Skin of body (tissue), 2 donors: ENCODE measurements around the gene IPO8. TPM values are rescaled to one million over a fixed set of nuclear protein-coding genes. Genes with fewer than 3 reads are reported as not detected.
"Not testable (repeated sequence)": the region's sequence is repeated elsewhere in the genome, so short reads cannot be mapped to it uniquely, and the experiment has no call there.

ENCODE experiments used
- DNase-seq: peaks from one replicate; lab custom pipeline; 2025; lab: John Stamatoyannopoulos, UW
- total RNA-seq: library from RNA; depleted of rRNA; stranded (reverse); fragments of >200 nt; gene quantifications from one replicate; pipeline ENCODE4 v1.2.3, GENCODE V29; 2014

IPO8 gene
- total RNA-seq, 1 donor from 2014 or later, result 35.7 TPM

DNA sequence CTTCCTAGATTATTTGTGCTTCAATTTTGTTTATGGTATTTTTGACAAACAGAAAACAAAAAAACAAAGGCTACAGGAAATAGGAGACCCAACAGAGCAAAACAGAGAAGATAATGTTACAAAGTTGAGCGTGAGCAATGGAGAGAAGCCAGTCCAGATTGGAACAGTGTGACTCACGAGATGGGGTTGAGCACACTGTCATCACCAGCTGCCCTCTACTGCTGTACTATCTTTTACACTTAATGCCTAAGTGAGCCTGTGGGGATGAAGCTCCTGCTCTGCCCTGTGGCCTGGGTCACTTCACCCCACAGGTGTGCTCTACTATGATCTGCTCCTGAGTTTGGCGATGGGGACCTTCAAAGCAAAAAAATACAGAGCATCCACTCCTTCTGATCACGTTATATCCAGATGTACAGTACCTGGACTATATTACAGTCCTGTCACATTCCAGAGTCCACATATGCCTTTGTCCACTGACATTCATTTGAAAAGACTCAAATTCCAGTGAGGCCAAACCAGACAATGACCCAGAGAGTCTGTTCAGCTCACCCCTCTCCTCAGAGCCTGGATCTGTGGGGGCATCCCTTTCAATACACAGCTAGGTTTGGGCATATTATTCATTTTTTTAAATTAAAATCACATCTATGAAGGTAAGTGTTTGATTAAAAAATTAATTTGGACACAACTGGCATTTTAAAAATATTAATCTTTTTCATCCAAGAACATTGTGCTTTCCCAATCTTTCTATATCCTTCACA is 4.4 kb downstream of the IPO8 start:
- no peak for DNase-seq

DNA sequence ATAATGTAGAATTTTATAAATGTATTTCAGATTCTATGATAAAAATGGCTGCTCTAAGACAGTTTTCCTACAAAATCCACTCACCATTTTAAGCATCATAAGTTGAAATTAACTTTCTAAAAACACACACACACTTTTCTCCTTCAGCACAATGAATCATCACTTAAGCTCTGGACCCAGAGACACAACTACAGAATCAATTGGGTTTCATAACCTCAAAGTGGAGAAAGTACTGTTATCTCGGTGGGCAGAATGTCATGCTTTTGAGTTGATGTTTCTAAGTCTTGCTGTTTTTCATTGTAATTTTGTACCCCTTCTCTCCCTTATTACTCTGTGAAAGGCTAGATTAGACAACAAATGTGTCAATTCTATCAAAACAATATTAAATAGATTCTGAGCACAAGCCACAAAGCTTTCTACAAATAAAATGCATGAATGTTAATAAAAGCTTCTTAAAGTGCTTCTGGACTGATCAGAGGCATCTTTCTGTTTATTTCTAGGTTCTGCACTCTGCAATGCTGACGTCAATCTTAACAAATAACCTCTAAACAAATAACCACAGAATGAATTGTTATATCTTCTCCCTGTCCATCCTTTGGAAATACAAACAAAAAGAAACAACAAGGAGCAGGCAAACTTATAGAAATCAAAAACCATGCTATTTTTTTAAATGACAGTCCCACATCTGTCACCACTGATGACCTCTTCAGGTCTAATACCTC is 8.2 kb downstream of the IPO8 start:
- no peak for DNase-seq

DNA sequence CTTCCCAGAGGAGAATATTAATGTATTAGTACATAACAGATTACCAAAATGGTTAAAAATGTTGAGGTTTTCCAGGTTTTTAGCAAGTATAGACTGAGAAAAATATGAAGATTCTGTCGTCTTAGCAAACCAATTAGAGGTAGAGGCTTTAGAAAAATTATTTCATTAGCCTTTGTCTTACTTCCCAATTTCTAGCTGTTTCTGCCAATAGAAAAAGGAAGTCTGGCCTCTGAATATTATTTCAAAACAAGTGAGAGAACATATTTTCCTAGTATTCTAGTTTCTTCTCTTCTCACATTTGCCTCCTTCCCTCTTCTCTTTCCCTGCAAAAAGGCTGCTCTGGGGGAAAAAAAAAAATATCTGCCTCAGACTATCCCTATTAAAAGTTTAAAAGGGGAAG is 16.4 kb downstream of the IPO8 start:
- DNase-seq, result no peak

DNA sequence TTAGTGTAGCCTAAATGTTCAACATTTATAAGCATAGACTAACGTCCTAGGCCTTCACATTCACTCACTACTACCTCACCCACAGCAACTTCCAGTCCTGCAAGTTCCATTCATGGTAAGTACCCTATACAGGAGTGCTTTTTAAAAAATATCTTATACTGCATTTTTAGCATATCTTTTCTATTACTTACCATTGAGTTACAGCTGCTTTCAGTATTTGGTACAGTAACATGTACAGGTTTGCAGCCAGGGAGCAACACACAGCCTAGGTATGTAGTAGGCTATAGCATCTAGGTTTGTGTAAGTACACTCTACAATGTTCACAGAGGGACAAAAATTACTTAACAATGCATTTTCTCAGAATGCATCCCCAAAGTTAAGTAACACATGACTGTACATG is 17.4 kb downstream of the IPO8 start:
- no peak for DNase-seq

DNA sequence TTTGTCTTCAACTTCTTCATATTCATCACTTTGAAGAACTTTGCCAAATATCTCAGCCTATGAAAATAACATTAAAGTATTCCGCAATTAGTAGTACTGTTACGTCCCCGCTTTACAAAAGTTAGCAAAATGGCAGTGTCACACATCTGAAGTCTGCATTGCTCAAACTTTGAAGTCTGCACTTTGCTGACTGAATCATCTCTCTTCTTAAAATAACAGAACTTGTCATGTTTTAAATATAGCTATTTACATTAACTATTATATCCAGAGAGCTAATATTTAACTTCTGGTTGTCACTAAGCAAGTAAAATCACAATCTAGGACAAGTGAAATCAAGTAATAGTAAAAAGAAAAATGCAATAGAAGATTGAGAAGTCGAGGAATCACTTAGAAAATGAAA is 34.5 kb downstream of the IPO8 start:
- no peak for DNase-seq

DNA sequence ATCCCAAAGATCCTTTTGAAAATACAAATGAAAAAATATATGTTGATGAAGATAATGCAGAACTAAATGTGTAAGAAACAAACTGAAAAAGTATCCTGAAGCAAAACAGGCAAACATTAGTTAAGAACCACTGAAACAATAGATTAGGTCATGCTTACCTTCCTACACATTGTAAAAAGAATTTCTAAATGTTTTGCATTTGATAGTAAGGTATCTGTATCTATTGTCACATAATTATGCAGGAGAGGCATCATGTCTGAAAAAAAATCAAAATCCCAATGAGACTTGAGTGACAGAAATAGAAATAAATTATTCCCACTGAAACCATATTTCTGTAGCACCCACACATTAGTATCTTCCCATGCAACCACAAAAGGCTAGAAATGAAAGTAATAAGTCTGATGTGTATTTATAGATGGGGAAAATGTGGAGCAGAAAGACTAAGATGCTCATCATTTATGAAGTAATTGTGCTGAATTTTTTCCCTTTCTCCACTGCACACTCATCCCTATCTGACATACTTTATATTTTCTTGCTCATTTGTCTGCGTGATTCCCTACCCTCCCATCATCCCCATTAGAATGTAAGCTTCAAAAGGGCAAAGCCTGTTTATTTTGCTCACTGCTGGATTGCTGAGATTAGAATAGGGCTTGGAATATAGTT is 43.5 kb downstream of the IPO8 start:
- no peak for DNase-seq

DNA sequence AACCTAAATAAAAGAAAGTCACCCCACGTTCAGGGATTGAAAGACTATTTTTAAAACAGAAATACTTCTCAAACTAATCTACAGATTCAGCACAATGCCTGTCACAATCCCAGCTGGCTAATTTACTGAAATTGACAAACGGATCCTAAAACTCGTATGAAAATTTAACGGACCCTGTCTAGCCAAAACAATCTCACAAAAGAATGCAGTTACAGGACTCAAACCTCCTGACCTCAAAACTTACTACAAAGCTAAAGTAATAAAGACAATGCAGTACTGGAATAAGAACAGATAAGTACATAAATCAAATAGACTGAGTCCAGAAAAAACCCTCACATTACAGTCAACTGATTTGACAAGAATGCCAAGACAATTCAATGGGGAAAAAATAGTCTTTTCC is 48.8 kb downstream of the IPO8 start:
- no peak for DNase-seq

DNA sequence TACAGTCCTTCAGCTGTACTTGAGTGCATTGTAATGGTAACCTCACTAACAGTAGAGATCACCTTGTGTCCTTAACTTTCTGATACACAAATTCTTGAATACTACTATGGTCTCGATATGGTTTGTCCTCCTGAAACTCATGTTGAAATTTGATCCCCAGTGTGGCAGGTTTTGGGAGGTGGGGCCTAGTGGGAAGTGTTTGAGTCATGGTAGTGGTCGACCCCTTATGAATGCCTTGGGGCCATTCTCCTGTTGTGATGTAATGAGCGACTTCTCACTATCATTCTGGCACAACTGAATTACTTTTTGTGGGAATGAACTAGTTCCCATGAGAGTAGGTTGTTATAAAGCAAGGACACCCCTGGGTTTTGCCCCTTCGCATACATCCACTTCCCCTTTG is 52.3 kb downstream of the IPO8 start:
- DNase-seq, result no peak

DNA sequence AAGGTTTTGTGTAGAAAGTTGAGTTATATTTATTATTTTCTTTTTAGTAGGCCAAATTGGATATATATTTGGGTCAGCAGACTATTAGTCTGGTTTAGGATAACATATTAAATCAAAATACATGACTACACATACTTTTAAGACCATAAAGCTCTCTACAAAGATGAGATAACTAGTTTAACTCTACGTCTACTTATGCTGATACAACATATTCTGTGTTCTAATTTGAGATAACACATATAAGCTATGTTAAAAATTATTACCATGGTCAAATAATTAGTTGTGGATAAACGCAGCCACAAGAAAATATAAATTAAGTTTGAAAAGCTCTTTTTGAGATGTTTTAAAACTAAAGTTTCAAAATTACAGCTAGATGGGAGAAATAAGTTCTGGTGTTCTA is 55.3 kb downstream of the IPO8 start:
- DNase-seq, result no peak

DNA sequence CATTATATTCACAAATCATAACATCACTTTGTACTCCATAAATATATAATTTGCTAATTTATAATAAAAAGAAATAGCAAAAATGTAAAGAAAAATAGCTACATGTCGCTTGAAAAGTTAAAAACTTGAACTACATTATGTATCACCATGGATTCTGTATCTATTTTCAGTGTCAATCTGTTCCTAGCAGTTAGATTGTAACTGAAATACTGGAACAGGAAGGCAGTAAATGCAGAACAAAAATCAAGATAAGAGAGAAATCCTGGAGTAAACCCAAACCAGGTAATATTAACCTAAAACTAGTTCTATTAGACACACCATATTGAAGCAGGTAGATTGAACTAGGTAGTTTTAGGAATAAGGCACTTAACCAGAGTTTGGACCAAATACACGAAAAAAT is 60.3 kb downstream of the IPO8 start:
- DNase-seq, result no peak

DNA sequence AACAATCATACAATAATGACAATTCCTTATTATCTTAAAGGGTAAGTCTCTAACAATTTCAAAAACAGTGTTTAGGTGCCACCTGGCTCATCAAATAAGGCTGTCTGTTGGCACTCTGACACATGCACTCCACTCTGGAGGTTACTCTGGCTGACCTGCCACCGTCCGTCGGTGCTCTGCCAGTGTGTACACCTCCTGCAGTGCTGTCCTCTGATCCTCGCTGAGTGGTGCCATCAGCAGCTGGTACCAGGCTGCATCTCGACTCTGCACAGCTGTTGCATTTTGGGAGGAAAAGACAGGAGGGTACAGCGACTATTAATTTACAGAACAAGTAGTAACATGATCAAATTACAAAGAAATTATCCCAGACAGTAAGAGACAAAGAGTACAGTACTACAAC is 63.9 kb downstream of the IPO8 start:
- no peak for DNase-seq

DNA sequence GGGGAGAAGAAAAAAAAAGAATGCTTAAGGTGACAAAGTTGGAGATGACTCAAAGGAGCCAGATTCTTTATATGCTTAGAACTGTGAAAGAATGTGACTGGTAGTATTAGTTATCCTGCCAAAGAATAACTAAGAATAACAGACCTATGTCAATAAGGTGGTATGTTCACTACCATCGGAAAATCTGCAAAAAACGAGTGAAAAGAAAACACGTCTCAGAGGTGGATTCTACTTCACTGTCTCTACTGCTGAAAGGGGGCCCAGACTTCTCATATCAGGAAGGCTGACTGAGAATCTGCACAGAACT is 64.7 kb downstream of the IPO8 start:
- no peak for DNase-seq

DNA sequence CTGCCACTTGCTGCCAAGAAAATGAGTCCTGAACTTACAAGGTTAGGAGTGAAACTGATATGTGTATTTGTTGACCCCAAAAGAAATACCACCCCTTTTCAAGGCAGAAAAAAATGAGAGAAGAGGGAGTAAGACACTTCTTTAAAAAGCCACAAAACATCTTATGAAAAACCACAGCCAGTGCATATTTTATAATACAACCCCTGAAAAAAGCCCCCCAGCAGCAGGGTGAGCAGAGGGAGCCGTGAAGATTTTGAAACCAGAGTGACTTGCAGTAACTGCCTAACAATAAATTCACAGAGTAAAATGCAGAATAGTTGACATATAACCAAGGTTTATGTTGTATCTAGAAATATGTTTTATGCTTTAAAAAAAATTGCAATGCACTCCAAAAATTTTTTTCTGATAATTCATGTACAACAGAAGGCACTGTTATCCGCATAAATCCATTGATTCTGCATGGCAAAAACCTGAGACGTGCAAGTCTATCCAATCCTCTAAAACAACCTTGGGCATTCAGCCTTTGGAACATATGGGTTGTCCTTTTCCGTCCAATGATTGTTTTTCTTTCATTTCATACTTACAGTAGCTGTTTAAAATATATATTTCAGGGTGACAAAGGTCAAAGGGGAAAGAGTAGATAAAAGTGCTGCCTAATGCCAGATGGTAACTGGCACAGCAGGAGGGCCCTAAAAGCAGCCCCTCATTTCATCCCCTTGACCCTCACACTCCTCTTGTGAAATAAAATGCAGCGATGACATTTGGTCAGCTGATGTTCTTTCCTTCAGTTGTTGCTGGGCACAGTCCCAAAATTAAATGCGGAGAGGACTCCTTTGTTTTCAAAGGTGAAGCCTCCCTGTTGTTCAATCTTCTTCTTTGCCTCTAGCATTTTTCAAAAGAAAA is 65.3 kb downstream of the IPO8 start:
- no peak for DNase-seq

DNA sequence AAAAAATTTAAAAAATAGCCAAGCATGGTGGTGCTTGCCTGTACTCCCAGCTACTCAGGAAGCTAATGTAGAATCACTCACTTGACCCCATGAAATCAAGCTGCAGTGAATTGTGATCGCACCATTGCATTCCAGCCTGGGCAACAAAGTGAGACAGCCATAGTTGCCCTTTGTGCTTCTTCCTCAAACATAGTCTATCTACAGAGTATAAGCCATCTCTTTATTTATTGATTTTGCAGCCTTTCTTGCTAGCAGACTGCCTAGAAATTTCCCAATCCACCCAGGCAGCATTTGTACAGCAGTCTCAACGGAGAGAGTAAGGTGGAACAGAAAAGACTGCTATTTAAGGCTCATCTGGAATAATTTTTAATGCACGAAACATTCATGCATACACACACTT is 68.8 kb downstream of the IPO8 start:
- no peak for DNase-seq

DNA sequence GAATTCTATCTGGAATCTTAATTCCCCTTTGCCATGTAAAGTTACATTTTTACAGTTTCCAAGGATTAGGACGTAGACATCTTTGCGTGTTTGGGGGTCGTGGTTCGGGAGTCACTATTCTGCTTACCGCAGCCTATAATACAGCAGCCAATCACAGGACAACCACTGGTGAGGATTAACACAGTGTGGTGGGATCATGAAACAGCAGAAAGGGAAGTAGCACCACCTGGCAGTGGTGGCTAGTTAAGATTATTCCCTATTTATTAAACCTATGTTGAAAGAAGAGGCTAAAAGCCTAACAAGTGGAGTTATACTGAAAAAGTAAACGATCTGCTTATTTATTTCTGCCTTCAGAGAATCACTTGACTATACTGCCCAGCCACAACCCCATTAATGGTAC is 71.7 kb downstream of the IPO8 start:
- DNase-seq, result no peak

DNA sequence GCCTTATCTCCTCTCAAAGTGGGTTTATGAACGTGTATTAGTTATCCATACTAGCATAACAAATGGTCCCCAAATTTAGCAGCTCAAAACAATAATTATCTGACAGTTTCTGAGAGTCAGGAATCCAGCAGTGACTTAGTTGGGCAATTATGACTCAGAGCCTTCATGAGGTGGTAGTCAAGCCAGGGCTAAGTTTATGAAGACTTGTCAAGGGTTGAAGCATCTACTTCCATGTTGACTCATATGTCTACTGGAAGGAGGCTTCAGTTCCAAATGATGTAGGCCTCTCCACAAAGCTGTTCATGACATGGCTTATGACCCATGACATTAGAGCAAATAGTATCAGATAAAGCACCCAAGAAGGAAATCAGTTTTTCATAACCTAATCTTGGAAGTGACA is 73.2 kb downstream of the IPO8 start:
- no peak for DNase-seq

DNA sequence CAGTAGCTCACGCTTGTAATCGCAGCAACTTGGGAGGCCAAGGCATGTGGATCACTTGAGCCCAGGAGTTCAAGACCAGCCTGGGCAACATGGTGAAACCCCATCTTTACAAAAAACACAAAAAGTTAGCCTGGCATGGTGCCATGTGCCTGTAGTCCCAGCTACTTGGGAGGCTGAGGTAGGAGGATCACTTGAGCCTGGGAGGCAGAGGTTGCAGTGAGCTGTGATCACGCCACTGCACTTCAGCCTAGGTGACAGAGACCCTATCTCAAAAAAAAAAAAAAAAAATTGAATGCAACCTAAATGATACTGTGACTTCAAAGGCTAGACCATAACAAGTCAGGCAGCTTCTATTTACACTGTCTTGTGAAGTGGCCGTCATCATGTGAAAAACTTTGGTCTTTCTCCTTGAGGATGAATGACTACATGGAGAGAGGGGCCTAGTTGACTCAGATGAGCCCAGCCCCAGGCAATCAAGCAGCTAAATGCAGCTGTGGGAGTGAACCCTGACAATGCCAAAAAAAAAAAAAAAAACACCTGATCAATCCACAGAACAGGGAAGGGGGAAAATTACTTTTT is 73.9 kb downstream of the IPO8 start:
- not testable (repeated sequence) for DNase-seq

DNA sequence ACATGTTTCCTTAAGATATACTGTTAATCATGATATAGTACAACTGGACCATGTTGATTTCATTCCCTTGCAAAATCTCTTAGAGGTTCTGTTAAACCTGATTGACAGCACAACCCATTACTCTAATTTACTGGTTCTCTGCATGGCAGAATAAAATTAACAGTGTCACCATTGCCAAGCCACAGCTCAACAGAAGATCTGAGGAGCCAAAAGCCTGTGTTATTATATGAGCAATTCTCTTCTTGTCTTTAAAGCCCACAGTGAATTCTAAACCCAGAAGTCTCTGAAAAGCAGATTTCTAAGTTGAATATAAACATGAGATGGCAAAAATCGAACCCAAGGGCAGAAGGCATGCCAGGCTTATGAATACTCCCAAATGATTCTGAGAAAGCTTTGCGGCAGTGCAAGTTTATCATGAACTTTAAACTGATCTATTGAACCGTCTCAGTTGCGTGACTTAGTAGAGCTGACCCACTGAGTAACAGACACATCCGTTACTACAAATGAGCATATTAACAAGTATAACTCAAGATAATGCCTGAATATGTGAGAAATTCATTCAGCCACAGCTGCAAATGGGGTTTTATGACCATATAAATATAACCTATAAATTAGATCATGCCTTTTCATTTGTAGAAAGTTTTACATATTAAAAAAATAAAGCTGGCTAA is 78.2 kb downstream of the IPO8 start:
- DNase-seq, result no peak

DNA sequence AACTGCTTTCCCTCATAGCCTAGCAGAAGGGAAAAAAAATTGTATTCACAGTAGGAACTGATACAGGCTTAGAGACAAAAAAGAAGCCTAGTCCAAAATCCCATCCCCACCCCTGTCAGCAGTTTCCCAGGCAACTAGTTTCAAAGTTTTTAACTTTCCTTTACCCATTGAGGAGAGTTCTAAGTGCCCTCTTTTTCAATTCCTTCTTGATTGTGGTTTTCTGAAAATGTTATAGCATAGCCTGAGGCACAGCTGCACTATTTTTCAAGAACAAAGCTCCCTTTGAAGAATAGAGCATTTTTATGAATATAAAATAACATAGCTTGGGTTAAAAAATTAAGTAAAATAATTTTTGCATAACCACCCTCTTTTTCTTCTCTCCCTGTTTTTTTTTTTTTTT is 81.6 kb downstream of the IPO8 start:
- DNase-seq, result no peak

DNA sequence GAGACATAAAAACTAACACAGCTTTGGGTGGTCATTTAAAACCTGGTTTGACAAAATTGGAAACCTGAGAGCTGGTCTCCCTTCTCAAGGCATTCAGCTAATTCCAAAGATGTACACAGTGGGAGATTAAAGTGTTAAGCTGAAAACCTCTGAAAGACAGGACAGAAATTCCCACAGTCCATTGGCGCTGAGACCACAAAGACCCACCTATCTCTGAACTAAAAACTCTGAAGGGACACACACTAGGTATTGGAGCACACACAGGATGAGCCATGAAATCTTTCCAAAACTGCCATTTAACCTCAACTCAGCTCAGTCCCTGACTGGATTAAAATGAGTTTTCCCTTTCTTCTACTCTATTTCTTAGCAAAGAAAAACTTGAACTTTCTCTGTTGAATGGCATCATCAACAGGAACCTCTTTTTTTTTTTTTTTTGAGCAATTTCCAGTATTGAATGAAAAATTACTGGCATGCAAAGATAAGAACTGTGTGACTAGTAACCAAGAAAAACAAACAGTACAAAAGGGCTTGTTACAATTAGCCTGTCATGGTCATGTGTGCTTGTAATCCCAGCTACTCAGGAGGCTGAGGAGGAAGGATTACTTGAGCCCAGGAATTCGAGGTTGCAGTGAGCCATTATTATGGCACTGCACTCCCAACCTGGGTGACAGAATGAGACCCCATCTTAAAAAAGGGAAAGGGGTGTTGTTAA is 82.4 kb downstream of the IPO8 start:
- DNase-seq, result no peak
